Colon (tissue), 2 donors: ENCODE results near the gene P4HTM.

Experiments
- FAIRE-seq: peaks from 2 replicates; lab custom pipeline; 2012; peaks lifted over from hg19 to GRCh38; lab: Jason Lieb, UNC
- donor health status: control.
- donor health status: control.

Gene P4HTM

DNA sequence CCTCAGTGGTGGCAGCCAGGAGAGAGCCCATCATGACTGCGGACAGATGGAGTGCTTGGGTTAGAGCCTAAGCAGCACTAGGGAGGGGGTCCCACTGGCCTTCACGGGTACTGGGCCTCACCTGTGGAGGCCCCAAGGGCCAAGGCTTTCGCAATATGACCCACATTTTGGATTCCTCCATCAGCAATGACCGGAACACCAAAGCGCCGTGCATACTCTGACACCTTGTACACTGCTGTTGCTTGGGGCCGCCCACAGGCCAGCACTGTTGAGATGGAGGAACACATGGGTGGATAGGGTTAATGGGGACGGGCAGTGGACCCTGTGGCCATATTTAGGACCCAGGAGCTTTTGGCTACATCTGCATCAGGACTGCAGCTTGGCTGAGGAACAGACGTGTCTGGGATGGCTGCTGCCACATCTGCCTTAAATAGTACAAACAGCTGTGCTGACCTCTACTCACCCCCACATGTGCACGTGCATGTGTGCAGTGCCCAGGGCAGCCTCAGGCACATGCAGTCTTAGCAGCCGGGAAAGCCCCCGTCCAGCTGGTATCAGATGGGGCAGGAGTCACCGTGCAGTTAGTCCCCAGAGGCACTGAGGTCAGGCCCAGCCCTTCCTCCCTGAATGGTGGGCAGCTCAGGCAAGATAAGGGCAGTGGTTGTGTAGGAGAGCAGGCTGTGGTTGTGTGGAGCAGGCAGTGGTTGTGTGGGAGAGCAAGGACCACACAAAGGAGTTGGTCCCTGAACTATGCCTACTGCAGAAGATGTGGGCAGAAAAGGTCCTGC lies 35.2 kb downstream of the P4HTM start:
- no peak for FAIRE-seq

DNA sequence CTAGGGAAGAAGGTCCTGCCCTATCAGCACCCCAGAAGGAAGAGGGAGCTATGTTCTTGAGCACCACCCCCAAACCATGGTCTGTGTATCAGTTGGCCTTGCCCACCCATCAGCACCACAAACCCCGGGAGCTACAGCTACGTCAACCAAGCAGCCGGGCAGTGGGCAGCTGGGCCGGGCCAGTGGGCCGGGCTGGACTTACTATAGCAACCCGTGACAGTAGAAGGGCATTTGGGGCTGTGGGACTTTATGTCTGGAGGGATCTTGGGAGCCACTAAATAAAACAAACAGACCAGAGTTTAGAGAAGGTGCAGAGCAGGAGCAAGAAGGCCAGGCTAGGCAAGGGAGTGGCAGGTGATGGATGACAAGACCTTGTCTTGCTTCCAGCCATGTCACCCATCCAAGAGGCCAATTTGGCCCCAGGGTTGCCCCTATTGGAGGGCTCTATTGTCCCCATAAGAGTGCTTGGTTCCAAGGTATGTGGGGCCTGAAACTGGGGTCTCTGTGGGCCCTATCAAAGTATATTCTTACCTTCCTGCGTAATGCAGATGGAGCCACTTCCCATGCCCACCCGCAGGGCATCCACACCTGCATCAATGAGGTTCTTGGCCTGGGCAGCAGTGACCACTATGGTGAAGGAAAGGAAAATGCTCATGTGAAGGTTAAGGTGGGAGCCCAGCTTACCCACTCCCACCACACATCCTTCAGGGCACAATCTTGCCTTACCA lies 35.9 kb downstream of the P4HTM start:
- no peak for FAIRE-seq

DNA sequence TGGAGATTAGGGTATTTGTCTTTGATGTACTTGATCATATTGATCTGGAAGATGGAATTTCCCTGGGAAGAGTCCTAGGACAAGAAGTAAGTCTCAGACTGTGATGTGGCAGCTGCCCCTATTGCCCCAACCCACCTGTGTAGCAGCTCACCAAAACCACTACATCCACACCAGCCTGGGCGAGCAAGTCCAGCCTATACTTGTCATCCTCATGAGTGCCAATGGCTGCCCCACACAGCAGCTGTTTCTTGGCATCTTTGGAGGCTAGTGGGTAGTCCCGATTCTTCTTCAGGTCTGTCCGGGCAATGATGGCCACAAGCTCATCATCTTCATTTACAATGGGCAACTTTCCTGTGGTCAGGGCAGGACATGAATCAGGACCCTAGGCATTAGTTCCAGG lies 36.5 kb downstream of the P4HTM start:
- FAIRE-seq, result no peak

GRCh38 chr3:49027634-49028033 lies 37.6 kb downstream of the P4HTM start:
- no peak for FAIRE-seq

- FAIRE-seq, result no peak
Observed at GRCh38 chr3:49028298-49028672, 38.2 kb downstream of the P4HTM start.

DNA sequence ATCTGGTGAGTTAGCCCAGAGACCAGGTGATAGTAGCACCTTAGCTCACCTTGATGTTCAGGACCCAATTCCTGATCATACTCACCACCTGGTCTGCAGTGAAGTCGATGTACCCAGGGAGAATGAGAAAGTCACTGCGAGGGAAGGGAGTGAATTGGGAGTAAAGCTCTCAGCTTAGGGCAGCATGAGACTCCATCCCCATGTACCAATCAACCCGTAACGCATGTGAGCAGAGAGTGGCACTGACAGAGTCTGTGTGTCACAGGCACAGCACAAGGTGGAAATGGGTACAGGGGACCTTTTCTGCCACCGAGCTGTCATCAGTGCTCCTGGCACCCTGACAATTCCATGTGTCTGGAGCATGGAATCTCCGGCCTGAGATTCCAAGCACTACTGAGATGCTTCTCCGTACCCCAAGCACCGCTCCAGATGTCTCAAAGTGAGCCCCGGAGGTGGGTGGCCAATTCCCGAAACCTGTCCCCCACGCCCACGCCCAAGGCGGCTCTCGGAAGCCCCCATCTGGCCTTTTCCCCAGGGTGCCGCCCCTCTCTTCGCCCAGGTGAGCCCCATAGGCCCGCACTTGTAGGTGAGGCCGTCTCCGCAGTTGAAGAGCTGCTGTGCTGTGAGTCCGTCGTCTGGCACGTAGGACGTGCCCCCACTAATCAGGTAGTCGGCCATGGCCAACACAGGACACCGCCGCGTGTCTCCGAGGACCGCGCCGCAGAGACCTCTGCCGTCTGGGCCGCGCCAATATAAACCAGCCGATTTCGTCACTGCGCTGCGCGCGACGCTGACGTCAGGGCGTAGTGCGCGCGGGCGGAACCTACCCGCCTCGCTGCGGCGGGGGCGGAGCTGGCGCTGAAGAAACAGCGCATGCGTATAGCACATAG lies 38.9 kb downstream of the P4HTM start, which contains the start of gene IMPDH2:
TSS of gene IMPDH2 (minus strand) at position 726 of the 890 bp plus-strand sequence. CDS start at position 678, 48 bp downstream.
- FAIRE-seq, result no peak

DNA sequence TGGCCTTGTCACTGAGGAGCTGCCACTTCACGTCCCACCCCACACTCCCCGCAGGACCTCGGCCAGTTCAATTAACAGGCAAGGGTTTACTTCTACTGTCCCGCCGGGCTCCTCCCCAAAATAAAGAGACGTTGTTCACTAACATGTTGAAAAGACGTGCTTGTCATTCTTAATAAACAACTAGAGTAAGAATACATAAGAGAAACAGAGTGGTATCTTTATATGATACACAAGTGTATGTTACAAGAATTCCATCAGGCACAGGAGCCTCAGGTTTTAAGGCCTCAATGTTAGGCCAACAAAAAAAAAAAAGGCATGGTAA lies 39.5 kb downstream of the P4HTM start:
- no peak for FAIRE-seq

GRCh38 chr3:49030321-49030720 lies 40.3 kb downstream of the P4HTM start:
- no peak for FAIRE-seq

DNA sequence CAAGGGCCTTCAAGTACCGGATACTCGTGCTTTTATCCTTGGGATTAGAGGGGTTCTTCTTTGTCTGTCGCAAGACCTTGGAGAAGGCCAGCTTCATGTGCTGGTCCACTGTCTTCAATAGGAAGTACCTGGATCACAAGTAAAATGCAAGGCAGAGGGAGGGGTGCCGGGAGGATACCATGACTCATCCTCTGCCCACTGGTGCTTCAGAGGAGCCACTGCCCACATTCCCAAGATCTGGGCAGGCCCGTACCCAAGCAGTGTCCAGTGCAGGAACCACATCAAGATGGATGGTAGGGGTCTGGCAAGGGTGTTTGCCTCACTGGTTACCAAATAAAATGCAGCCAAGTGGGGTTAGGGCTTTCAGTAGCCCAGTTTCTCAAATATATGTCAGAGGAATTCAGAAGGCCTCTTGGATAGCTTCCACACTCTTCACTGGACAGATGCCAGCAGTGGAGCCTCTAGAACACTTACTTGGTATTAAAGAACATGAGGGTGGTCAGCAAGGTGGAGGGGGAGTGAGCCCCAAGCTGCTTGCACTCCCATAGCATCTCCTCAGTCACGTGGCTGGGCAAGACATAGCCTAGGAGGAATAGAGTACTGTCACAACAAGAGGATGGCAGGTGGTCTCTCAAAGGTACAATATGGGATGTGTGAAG lies 42.7 kb downstream of the P4HTM start:
- no peak for FAIRE-seq

GRCh38 chr3:49034650-49035049 lies 44.6 kb downstream of the P4HTM start:
- FAIRE-seq, result no peak

DNA sequence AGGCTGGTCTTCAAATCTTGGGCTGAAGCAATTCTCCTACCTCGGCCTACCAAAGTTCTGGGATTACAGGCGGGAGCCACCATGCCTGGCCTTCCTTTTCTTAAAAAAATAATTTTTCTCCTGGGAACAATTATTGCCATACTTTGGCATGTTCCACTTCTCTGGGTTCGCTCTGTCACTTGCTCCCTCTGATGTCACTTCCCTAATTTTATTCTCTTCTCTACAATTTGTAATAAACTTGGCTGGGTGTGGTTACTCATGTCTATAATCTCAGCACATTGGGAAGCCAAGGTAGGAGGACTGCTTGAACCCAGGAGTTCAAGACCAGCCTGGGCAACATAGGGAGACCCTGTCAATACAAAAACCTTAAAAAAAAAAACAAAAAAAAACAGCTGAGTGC lies 45.2 kb downstream of the P4HTM start:
- no peak for FAIRE-seq

DNA sequence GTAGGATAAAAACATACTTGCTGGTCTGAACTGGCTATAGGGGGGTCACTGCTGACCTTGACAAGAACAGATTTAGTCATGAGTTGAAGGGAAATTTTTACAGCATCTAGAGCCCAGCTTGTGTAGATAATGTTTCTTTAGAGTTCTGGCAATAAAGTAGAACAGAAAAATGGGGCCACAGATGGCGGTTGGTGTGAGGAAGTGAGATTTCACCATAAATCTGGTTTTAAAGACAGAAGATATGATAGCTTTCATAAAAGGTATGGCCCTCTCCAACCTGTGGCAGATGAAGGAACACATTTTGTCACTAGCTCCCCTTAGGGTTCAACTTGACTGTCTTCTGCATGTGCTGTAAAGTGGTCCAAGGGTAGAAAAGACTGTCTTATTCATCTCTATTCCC lies 63.5 kb downstream of the P4HTM start:
- FAIRE-seq, result no peak

- FAIRE-seq, result no peak
Observed at GRCh38 chr3:49054344-49054862, 64.4 kb downstream of the P4HTM start.
